Activated T-helper 17 cell treated with anti-CD3 and anti-CD28 coated beads, Interleukin-2, amount 50 U/mL, for 72 hours (primary cell): ENCODE results near the gene RARRES1. TPM values are rescaled to one million over a fixed set of nuclear protein-coding genes. Genes with fewer than 3 reads are reported as not detected.

Experiments used
- ATAC-seq: fragments of 150-1000 bp; cut with Tn5 transposase; replicated peaks from 2 replicates; pipeline ENCODE4 v1.10.0; 2021; ENCODE audit warnings: mild to moderate bottlenecking, moderate library complexity
- H3K27ac Mint-ChIP-seq: one replicate; pipeline ENCODE4 v1.8.0; 2022; ENCODE audit warnings: mixed read lengths
- H3K27me3 Mint-ChIP-seq: one replicate; pipeline ENCODE4 v1.8.0; 2022; ENCODE audit warnings: mixed read lengths
- H3K36me3 Mint-ChIP-seq: one replicate; pipeline ENCODE4 v1.8.0; 2022; ENCODE audit warnings: low read depth, mild to moderate bottlenecking, mixed read lengths
- H3K4me1 Mint-ChIP-seq: one replicate; pipeline ENCODE4 v1.8.0; 2022; ENCODE audit warnings: mixed read lengths
- H3K4me3 Mint-ChIP-seq: one replicate; pipeline ENCODE4 v1.8.0; 2022; ENCODE audit warnings: mild to moderate bottlenecking, mixed read lengths
- H3K9me3 Mint-ChIP-seq: one replicate; pipeline ENCODE4 v1.8.0; 2022; ENCODE audit warnings: mixed read lengths
- total RNA-seq, 2 donors: library from RNA; stranded (reverse); gene quantifications; one replicate each; pipeline ENCODE4 v1.2.3, GENCODE V29; 2022

Gene RARRES1
- total RNA-seq, 2 donors from 2014 or later = not detected

DNA sequence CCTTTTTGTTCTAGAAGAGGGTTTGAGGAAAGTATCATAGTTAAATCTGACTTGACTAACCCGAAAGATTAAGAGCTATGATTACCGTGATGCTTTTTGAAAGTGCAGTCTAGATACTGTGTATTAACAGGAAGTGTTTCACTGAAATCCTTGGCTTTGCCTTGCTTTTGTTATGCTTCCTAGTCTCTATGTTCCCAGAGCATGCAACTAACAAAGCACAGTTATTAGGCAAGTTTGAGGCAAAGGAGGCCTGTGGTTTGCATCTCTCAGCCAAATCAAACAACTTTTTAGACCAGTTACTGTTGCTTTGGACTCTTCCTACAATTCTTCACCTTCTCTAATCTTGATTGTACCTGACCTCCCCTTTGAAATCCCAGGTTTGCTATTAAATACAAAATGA is 63.8 kb downstream of the RARRES1 start:
- ATAC-seq = no peak
- Mint-ChIP-seq H3K9me3 (no peaks in the 10 kb centered on the region), H3K27ac (peak overlapping the region; percentile 15), H3K4me1 (peaks cover 5% of the 10 kb centered on the region), H3K27me3 (no peaks in the 10 kb centered on the region), H3K36me3 (peaks cover 94% of the 10 kb centered on the region), H3K4me3 (no peak overlapping the region)

- ATAC-seq = no peak
- Mint-ChIP-seq H3K27ac (no peak overlapping the region), H3K4me3 (no peak overlapping the region), H3K9me3 (no peaks in the 10 kb centered on the region), H3K27me3 (no peaks in the 10 kb centered on the region), H3K36me3 (peaks cover 95% of the 10 kb centered on the region), H3K4me1 (no peaks in the 10 kb centered on the region)
Observed at GRCh38 chr3:158666416-158666815, 65.8 kb downstream of the RARRES1 start.

GRCh38 chr3:158663832-158664231 is 68.4 kb downstream of the RARRES1 start:
- H3K27me3 Mint-ChIP-seq = no peaks in the 10 kb centered on the region
- H3K36me3 Mint-ChIP-seq = peaks cover 95% of the 10 kb centered on the region
- no peak overlapping the region for H3K27ac Mint-ChIP-seq
- no peak overlapping the region for H3K4me3 Mint-ChIP-seq
- ATAC-seq = no peak
- H3K9me3 Mint-ChIP-seq = no peaks in the 10 kb centered on the region
- H3K4me1 Mint-ChIP-seq = peaks cover 5% of the 10 kb centered on the region

DNA sequence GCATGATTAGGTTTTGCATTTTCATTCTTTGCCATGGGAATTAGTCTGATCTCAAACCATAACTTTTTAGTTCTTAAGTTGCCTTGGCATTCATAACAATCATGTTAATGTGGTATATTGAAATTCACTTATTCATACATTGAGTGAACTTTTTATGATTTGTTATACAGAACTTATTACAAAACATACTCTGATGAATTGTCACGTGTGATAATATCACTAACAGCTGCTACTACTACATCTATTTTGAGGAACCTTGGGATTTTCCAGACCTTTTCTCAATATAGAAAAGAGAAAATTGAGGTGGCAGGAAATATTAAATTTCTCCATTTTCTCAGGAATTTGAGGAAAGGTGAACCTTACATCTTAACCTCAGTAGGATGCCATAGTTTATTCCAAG is 69.0 kb downstream of the RARRES1 start:
- no peaks in the 10 kb centered on the region for H3K27me3 Mint-ChIP-seq
- peaks cover 95% of the 10 kb centered on the region for H3K36me3 Mint-ChIP-seq
- peaks cover 6% of the 10 kb centered on the region for H3K4me1 Mint-ChIP-seq
- no peak for ATAC-seq
- no peaks in the 10 kb centered on the region for H3K9me3 Mint-ChIP-seq
- no peak overlapping the region for H3K27ac Mint-ChIP-seq
- no peak overlapping the region for H3K4me3 Mint-ChIP-seq

GRCh38 chr3:158660711-158661110 is 71.5 kb downstream of the RARRES1 start:
- H3K27me3 Mint-ChIP-seq = no peaks in the 10 kb centered on the region
- ATAC-seq = no peak
- H3K27ac Mint-ChIP-seq = no peak overlapping the region
- no peak overlapping the region for H3K4me3 Mint-ChIP-seq
- no peaks in the 10 kb centered on the region for H3K9me3 Mint-ChIP-seq
- peaks cover 6% of the 10 kb centered on the region for H3K4me1 Mint-ChIP-seq
- peaks cover 96% of the 10 kb centered on the region for H3K36me3 Mint-ChIP-seq

- peak; percentile 85 for ATAC-seq
- Mint-ChIP-seq H3K36me3 (peaks cover 94% of the 10 kb centered on the region), H3K27me3 (no peaks in the 10 kb centered on the region), H3K4me1 (peaks cover 6% of the 10 kb centered on the region), H3K9me3 (no peaks in the 10 kb centered on the region), H3K27ac (no peak overlapping the region), H3K4me3 (no peak overlapping the region)
Observed at GRCh38 chr3:158659454-158660237, 72.6 kb downstream of the RARRES1 start.

DNA sequence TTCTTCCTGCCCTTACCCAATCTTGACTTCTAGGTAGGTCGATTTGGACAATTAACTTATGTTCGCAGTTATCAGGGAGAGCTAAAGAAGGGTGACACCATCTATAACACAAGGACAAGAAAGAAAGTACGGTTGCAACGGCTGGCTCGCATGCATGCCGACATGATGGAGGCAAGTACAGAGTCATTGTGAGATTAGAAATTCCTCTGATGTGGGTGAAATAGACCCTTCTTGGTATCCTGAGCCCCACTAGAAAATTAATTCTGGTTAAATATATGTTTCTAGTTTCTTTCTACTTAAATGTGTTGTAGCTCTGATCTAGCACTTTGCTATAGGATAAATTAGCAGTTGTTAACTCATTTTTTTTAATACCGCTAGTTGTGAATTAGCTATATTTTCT is 73.4 kb downstream of the RARRES1 start:
- ATAC-seq = peak; percentile 29
- H3K4me1 Mint-ChIP-seq = peaks cover 6% of the 10 kb centered on the region
- no peaks in the 10 kb centered on the region for H3K9me3 Mint-ChIP-seq
- H3K36me3 Mint-ChIP-seq = peaks cover 94% of the 10 kb centered on the region
- no peaks in the 10 kb centered on the region for H3K27me3 Mint-ChIP-seq
- peak overlapping the region; percentile 54 for H3K27ac Mint-ChIP-seq
- H3K4me3 Mint-ChIP-seq = no peak overlapping the region

GRCh38 chr3:158652463-158652862 is 79.8 kb downstream of the RARRES1 start:
- Mint-ChIP-seq H3K36me3 (peaks cover 98% of the 10 kb centered on the region), H3K27ac (no peak overlapping the region), H3K9me3 (no peaks in the 10 kb centered on the region), H3K4me1 (peaks cover 6% of the 10 kb centered on the region), H3K27me3 (no peaks in the 10 kb centered on the region), H3K4me3 (no peak overlapping the region)
- no peak for ATAC-seq

DNA sequence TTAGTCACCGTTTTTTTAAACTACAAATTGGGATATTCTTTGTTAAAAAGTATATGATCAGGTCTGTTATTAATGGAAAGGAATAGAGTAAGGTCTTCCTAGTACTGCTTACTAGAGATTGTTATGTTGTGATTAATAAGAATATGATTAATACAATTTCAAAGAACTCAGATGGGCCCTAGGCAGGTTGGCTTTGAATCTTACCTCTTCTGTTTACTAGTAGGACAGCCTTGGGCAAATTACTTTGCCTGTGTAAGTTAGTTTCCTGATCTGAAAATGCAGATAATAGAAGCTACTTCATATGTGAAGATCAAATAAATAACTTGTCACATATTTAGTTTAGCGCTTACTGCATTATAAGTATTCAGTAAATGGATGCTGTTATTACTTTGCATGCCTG is 81.1 kb downstream of the RARRES1 start:
- Mint-ChIP-seq H3K36me3 (peaks cover 98% of the 10 kb centered on the region), H3K4me1 (peaks cover 10% of the 10 kb centered on the region), H3K9me3 (no peaks in the 10 kb centered on the region), H3K27me3 (no peaks in the 10 kb centered on the region), H3K27ac (no peak overlapping the region), H3K4me3 (no peak overlapping the region)
- no peak for ATAC-seq

DNA sequence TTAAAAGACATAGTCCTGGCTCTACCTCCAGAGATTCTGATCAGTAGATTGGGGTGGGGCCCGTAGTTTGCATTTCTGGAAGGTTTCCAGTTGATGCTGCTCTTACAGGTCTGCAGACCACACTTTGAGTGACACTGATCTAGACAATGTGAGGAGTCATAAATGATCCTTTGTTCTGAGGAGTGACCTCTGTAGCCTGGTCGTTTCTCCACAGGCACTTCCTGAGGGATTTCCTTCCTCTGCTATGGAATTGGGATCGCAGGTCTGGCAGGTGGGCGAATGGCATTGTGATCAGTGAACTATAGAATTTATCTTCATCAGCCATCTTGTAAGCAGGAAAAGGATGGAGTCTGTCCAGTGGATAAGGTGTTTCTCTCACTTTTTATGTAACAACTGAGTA is 82.5 kb downstream of the RARRES1 start:
- H3K9me3 Mint-ChIP-seq = no peaks in the 10 kb centered on the region
- no peak overlapping the region for H3K27ac Mint-ChIP-seq
- H3K36me3 Mint-ChIP-seq = peaks cover 91% of the 10 kb centered on the region
- peaks cover 15% of the 10 kb centered on the region for H3K4me1 Mint-ChIP-seq
- no peak for ATAC-seq
- no peaks in the 10 kb centered on the region for H3K27me3 Mint-ChIP-seq
- no peak overlapping the region for H3K4me3 Mint-ChIP-seq

Other genes with a start within 250 kb of the RARRES1 start
- 1 to 10 TPM; 1.9 to 3.1 TPM for gene MLF1, start 161.3 kb downstream of the RARRES1 start, total RNA-seq
- gene GFM1, start 87.9 kb downstream of the RARRES1 start, total RNA-seq = 10 to 100 TPM; 40.6 to 69.1 TPM
- 10 to 100 TPM; 11.9 to 14.9 TPM for gene LXN, start 59.8 kb downstream of the RARRES1 start, total RNA-seq
- 10 to 100 TPM; 14.8 to 28.3 TPM for gene MFSD1, start 69.6 kb upstream of the RARRES1 start, total RNA-seq